WTC11 (cell line): ENCODE data around the gene ZDHHC8. TPM values are rescaled to one million over a fixed set of nuclear protein-coding genes. Genes with fewer than 3 reads are reported as not detected.

Source experiments
- ATAC-seq: fragments of 200-7000 bp; cut with Tn5 transposase; 2 replicates; pipeline ENCODE4 v1.10.0; 2021; ENCODE audit warnings: mild to moderate bottlenecking, moderate library complexity
- CTCF ChIA-PET: fragments of 300-600 bp; sonication (Branson Sonifier 250); formaldehyde crosslinking; loops from one replicate; lab custom pipeline; 2021; ENCODE audit warnings: antibody characterized with exemption; lab: Charles Lee
- POLR2A ChIA-PET: fragments of 350-600 bp; sonication (Branson Sonifier 250); formaldehyde crosslinking; loops from one replicate; lab custom pipeline; 2021; ENCODE audit warnings: antibody characterized with exemption; lab: Charles Lee
- DNase-seq: peaks from one replicate; pipeline ENCODE4 v3.0.0; 2021; ENCODE audit warnings: low spot score
- H3K27ac Mint-ChIP-seq: 2 replicates; pipeline ENCODE4 v1.8.0; 2021; ENCODE audit warnings: mixed read lengths
- H3K27me3 Mint-ChIP-seq: 2 replicates; pipeline ENCODE4 v1.8.0; 2021; ENCODE audit warnings: low read depth, mild to moderate bottlenecking, moderate library complexity, mixed read lengths
- H3K36me3 Mint-ChIP-seq: 2 replicates; pipeline ENCODE4 v1.8.0; 2021; ENCODE audit warnings: mixed read lengths
- H3K4me1 Mint-ChIP-seq: 2 replicates; pipeline ENCODE4 v1.8.0; 2022; ENCODE audit warnings: mixed read lengths
- H3K4me3 Mint-ChIP-seq: 2 replicates; pipeline ENCODE4 v1.8.0; 2021; ENCODE audit warnings: mild to moderate bottlenecking, moderate library complexity, mixed read lengths
- H3K9me3 Mint-ChIP-seq: 2 replicates; pipeline ENCODE4 v1.8.0; 2021; ENCODE audit warnings: mixed read lengths
- E2F1 ChIP-seq: sonication (generic); formaldehyde crosslinking; IDR thresholded peaks from 2 replicates; pipeline ENCODE4 v1.8.0; 2022; ENCODE audit warnings: mild to moderate bottlenecking, missing genetic modification reagents
- ESRRA ChIP-seq: sonication (generic); formaldehyde crosslinking; IDR thresholded peaks from 2 replicates; pipeline ENCODE4 v1.8.1; 2022; ENCODE audit warnings: mild to moderate bottlenecking, missing genetic modification reagents, borderline replicate concordance
- GABPB1 ChIP-seq: sonication (generic); formaldehyde crosslinking; IDR thresholded peaks from 2 replicates; pipeline ENCODE4 v1.8.1; 2023; ENCODE audit warnings: mild to moderate bottlenecking, missing genetic modification reagents
- HMGA2 ChIP-seq: fragments of 250-450 bp; sonication (Bioruptor Pico); IDR thresholded peaks from 2 replicates; pipeline ENCODE4 v1.4.0; 2021; ENCODE audit warnings: mild to moderate bottlenecking, moderate library complexity
- MAX ChIP-seq: sonication (generic); formaldehyde crosslinking; IDR thresholded peaks from 2 replicates; pipeline ENCODE4 v1.8.0; 2022; ENCODE audit warnings: mild to moderate bottlenecking, missing genetic modification reagents
- MLX ChIP-seq: sonication (generic); formaldehyde crosslinking; IDR thresholded peaks from 2 replicates; pipeline ENCODE4 v1.8.1; 2023; ENCODE audit warnings: mild to moderate bottlenecking, missing genetic modification reagents, moderate library complexity
- MYBL2 ChIP-seq: sonication (generic); formaldehyde crosslinking; IDR thresholded peaks from 2 replicates; pipeline ENCODE4 v1.8.1; 2023; ENCODE audit warnings: mild to moderate bottlenecking, moderate library complexity, missing genetic modification reagents
- PREB ChIP-seq: sonication (generic); formaldehyde crosslinking; IDR thresholded peaks from 2 replicates; pipeline ENCODE4 v1.8.1; 2022; ENCODE audit warnings: mild to moderate bottlenecking, missing genetic modification reagents, moderate library complexity, borderline replicate concordance
- SMAD3 ChIP-seq: sonication (generic); formaldehyde crosslinking; IDR thresholded peaks from 2 replicates; pipeline ENCODE4 v1.8.0; 2022; ENCODE audit warnings: missing genetic modification reagents, mild to moderate bottlenecking, borderline replicate concordance
- ZBTB21 ChIP-seq: sonication (generic); formaldehyde crosslinking; IDR thresholded peaks from 2 replicates; pipeline ENCODE4 v1.8.1; 2023; ENCODE audit warnings: mild to moderate bottlenecking, missing genetic modification reagents, borderline replicate concordance
- ZNF532 ChIP-seq: fragments of 250-450 bp; sonication (Bioruptor Pico); IDR thresholded peaks from 2 replicates; pipeline ENCODE4 v1.9.0; 2021; ENCODE audit warnings: mild to moderate bottlenecking, borderline replicate concordance
- ZSCAN18 ChIP-seq: fragments of 250-450 bp; sonication (Bioruptor Pico); IDR thresholded peaks from 2 replicates; pipeline ENCODE4 v2.1.2; 2022; ENCODE audit warnings: mild to moderate bottlenecking, moderate library complexity
- total RNA-seq: library from RNA; stranded (reverse); gene quantifications from 3 replicates; pipeline ENCODE4 v1.2.3, GENCODE V29; 2021

The ZDHHC8 gene
- total RNA-seq, 1 experiment from 2014 or later, result 79.7 TPM

GRCh38 chr22:20096574-20097420 is 34.8 kb upstream of the ZDHHC8 start (continued):
- TF ChIP-seq PREB (CRISPR knock-in tag), result no peak
- no peak for TF ChIP-seq ESRRA
- TF ChIP-seq GABPB1 (CRISPR knock-in tag), result no peak
- no peak for TF ChIP-seq MAX (CRISPR knock-in tag)
- TF ChIP-seq ZSCAN18 (CRISPR knock-in tag), result no peak
- TF ChIP-seq, all 79 proteins: peak for 0

- ChIA-PET CTCF (no interaction called here), POLR2A (no interaction called here)
- DNase-seq (no peak), ATAC-seq (no peak)
- H3K9me3 Mint-ChIP-seq, result no peaks in the 10 kb centered on the region
- peak overlapping the region; percentile 87; the same call in 1 of the 2 replicates for H3K27ac Mint-ChIP-seq
- H3K4me1 Mint-ChIP-seq, result peaks cover 20% of the 10 kb centered on the region
- peaks cover 85% of the 10 kb centered on the region for H3K36me3 Mint-ChIP-seq
- no peak for TF ChIP-seq SMAD3 (CRISPR knock-in tag)
- no peak for TF ChIP-seq ZBTB21 (CRISPR knock-in tag)
- no peak for TF ChIP-seq MLX
- TF ChIP-seq MYBL2, result no peak
- TF ChIP-seq ZNF532 (CRISPR knock-in tag), result no peak
- TF ChIP-seq ZSCAN18 (CRISPR knock-in tag), result no peak
- TF ChIP-seq HMGA2 (CRISPR knock-in tag), result no peak
- no peak for TF ChIP-seq E2F1 (CRISPR knock-in tag)
- H3K4me3 Mint-ChIP-seq, result no peak overlapping the region
- H3K27me3 Mint-ChIP-seq, result no peaks in the 10 kb centered on the region
Observed at GRCh38 chr22:20099099-20099711, 32.4 kb upstream of the ZDHHC8 start.
